Neural cell (in vitro differentiated cells): ENCODE data around the gene REXO1. TPM values are rescaled to one million over a fixed set of nuclear protein-coding genes. Genes with fewer than 3 reads are reported as not detected.

ENCODE experiments used
- H2AFZ ChIP-seq: fragments of 200-600, 300-800 bp; sonication (generic), shearing (Covaris generic); 2 replicates; pipeline ENCODE4 v1.6.0; 2014; ENCODE audit warnings: low read depth, mild to moderate bottlenecking, antibody characterized with exemption, low read length, moderate library complexity
- H3F3A ChIP-seq: fragments of 200-600 bp; shearing (Covaris generic); 2 replicates; pipeline ENCODE4 v1.6.1; 2016; ENCODE audit warnings: mild to moderate bottlenecking, moderate library complexity, mixed read lengths, antibody characterized with exemption, low read length; ENCODE audit not compliant: insufficient read depth, poor library complexity, severe bottlenecking
- H3K27ac ChIP-seq: fragments of 200-600, 300-800 bp; sonication (generic), shearing (Covaris generic); 2 replicates; pipeline ENCODE4 v1.5.1; 2014; ENCODE audit warnings: mild to moderate bottlenecking, low read length, moderate library complexity
- H3K27me3 ChIP-seq: fragments of 300-800, 200-600 bp; sonication (generic), shearing (Covaris generic); 2 replicates; pipeline ENCODE4 v1.6.0; 2014; ENCODE audit warnings: mild to moderate bottlenecking, low read depth, low read length, moderate library complexity; ENCODE audit not compliant: insufficient read depth
- H3K36me3 ChIP-seq: fragments of 300-800, 200-600 bp; sonication (generic), shearing (Covaris generic); 2 replicates; pipeline ENCODE4 v1.5.1; 2014; ENCODE audit warnings: mild to moderate bottlenecking, antibody characterized with exemption, low read length, moderate library complexity; ENCODE audit not compliant: insufficient read depth
- H3K4me2 ChIP-seq: fragments of 300-800, 200-600 bp; sonication (generic), shearing (Covaris generic); 2 replicates; pipeline ENCODE4 v1.6.0; 2014; ENCODE audit warnings: mild to moderate bottlenecking, low read length
- H3K4me3 ChIP-seq: fragments of 300-800, 200-600 bp; sonication (generic), shearing (Covaris generic); 2 replicates; pipeline ENCODE4 v1.5.1; 2014; ENCODE audit warnings: mild to moderate bottlenecking, low read length, moderate library complexity
- H3K79me2 ChIP-seq: fragments of 200-600 bp; shearing (Covaris generic); replicated peaks from 2 replicates; pipeline ENCODE4 v1.6.0; 2014; ENCODE audit warnings: mild to moderate bottlenecking, low read length, moderate library complexity; ENCODE audit not compliant: insufficient read depth
- H3K9ac ChIP-seq: fragments of 300-800, 200-600 bp; sonication (generic), shearing (Covaris generic); 2 replicates; pipeline ENCODE4 v1.6.1; 2016; ENCODE audit warnings: mild to moderate bottlenecking, low read length, mixed read lengths
- H3K9me2 ChIP-seq: fragments of 200-600 bp; shearing (Covaris generic); 2 replicates; pipeline ENCODE4 v1.6.1; 2016; ENCODE audit warnings: mild to moderate bottlenecking, low read length, mixed read lengths; ENCODE audit not compliant: insufficient read depth
- H3K9me3 ChIP-seq: fragments of 200-600, 300-800 bp; sonication (generic), shearing (Covaris generic); 2 replicates; pipeline ENCODE4 v1.6.1; 2016; ENCODE audit warnings: mild to moderate bottlenecking, mixed run types, low read length, moderate library complexity, mixed read lengths
- H4K20me1 ChIP-seq: fragments of 200-600 bp; shearing (Covaris generic); 2 replicates; pipeline ENCODE4 v1.6.1; 2016; ENCODE audit warnings: mild to moderate bottlenecking, mixed run types; ENCODE audit not compliant: insufficient read depth
- CTCF ChIP-seq: fragments of 450-650 bp; IDR thresholded peaks from 2 replicates; pipeline ENCODE4 v1.5.1; 2014; ENCODE audit warnings: antibody characterized with exemption, mild to moderate bottlenecking, moderate library complexity; ENCODE audit not compliant: poor library complexity, severe bottlenecking
- EP300 ChIP-seq: fragments of 450-650 bp; conservative IDR thresholded peaks from 2 replicates; pipeline ENCODE4 v1.6.1; 2014; ENCODE audit warnings: antibody characterized with exemption, mild to moderate bottlenecking, moderate library complexity; ENCODE audit not compliant: poor library complexity, severe bottlenecking
- EZH2 ChIP-seq: fragments of 200-600, 300-800 bp; shearing (Covaris generic), sonication (generic); IDR thresholded peaks from 2 replicates; pipeline ENCODE4 v1.6.1; 2014; ENCODE audit warnings: antibody characterized with exemption, low read length, borderline replicate concordance, mild to moderate bottlenecking; ENCODE audit not compliant: insufficient read depth, poor library complexity, severe bottlenecking
- MXI1 ChIP-seq: fragments of 450-650 bp; conservative IDR thresholded peaks from 2 replicates; pipeline ENCODE4 v1.6.1; 2014; ENCODE audit warnings: antibody characterized with exemption, mild to moderate bottlenecking; ENCODE audit not compliant: poor library complexity, severe bottlenecking
- POLR2AphosphoS5 ChIP-seq: IDR thresholded peaks from 2 replicates; pipeline ENCODE4 v1.6.1; 2012
- RAD21 ChIP-seq: fragments of 450-650 bp; conservative IDR thresholded peaks from 2 replicates; pipeline ENCODE4 v1.6.1; 2014; ENCODE audit warnings: antibody characterized with exemption, mild to moderate bottlenecking, moderate library complexity
- SMC3 ChIP-seq: fragments of 450-650 bp; conservative IDR thresholded peaks from 2 replicates; pipeline ENCODE4 v1.6.1; 2014; ENCODE audit warnings: antibody characterized with exemption, mild to moderate bottlenecking, moderate library complexity; ENCODE audit not compliant: poor library complexity
- TAF1 ChIP-seq: IDR thresholded peaks from 2 replicates; pipeline ENCODE4 v1.6.1; 2012; ENCODE audit warnings: low read depth
- polyA plus RNA-seq: library from polyadenylated mRNA; depleted of rRNA; stranded (reverse); fragments of >200 nt; gene quantifications from 2 replicates; pipeline ENCODE4 v1.2.3, GENCODE V29; 2014
- TF ChIP-seq, protein P1 (sequence below): IDR thresholded peaks from 2 replicates; pipeline ENCODE4 v1.6.1; 2012; ENCODE audit warnings: borderline replicate concordance

Gene REXO1
- polyA plus RNA-seq, 1 donor from 2014 or later: 9.2 TPM

DNA sequence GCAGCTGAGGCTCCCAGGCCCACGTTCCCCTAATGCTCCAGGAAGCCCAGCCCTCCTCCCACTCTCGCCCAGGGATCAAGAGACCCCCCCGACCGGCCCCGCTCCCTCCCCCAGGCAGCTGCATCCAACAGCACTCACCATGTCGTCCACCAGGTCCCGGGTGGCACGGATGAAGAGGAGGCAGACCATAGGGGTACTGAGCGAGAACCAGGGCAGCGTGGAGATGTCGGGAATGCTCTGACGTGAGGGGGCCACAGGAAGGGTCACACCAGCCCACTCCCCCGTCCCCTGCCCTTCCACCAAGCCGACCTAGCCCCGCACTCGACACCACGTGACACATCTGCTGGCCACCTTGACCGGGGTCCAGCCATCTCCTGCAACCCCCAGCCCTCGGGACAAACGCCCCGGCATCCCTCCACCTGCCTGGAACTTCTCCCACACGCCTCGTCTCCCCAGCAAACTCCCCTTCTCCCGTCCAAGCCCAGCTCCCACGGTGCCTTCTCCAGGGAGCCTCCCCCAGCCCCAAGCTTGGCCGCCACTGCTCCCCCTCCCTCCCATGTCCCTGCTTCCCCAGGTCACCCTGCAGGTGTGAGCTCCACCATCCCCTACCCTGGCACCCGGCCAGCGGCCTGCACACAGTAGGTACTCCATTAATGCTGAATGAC, 41.1 kb downstream of the REXO1 start:
- no peak overlapping the region for H3K4me3 ChIP-seq
- no peak overlapping the region for H2AFZ ChIP-seq
- H3K4me2 ChIP-seq: no peak overlapping the region
- no peak for TF ChIP-seq TAF1
- TF ChIP-seq MXI1: no peak
- TF ChIP-seq, protein P1, sequence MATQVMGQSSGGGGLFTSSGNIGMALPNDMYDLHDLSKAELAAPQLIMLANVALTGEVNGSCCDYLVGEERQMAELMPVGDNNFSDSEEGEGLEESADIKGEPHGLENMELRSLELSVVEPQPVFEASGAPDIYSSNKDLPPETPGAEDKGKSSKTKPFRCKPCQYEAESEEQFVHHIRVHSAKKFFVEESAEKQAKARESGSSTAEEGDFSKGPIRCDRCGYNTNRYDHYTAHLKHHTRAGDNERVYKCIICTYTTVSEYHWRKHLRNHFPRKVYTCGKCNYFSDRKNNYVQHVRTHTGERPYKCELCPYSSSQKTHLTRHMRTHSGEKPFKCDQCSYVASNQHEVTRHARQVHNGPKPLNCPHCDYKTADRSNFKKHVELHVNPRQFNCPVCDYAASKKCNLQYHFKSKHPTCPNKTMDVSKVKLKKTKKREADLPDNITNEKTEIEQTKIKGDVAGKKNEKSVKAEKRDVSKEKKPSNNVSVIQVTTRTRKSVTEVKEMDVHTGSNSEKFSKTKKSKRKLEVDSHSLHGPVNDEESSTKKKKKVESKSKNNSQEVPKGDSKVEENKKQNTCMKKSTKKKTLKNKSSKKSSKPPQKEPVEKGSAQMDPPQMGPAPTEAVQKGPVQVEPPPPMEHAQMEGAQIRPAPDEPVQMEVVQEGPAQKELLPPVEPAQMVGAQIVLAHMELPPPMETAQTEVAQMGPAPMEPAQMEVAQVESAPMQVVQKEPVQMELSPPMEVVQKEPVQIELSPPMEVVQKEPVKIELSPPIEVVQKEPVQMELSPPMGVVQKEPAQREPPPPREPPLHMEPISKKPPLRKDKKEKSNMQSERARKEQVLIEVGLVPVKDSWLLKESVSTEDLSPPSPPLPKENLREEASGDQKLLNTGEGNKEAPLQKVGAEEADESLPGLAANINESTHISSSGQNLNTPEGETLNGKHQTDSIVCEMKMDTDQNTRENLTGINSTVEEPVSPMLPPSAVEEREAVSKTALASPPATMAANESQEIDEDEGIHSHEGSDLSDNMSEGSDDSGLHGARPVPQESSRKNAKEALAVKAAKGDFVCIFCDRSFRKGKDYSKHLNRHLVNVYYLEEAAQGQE: no peak
- no peak for TF ChIP-seq SMC3
- no peak for TF ChIP-seq RAD21
- no peak for TF ChIP-seq CTCF
- no peaks in the 10 kb centered on the region for H3K36me3 ChIP-seq
- no peaks in the 10 kb centered on the region for H3K9me3 ChIP-seq
- no peak overlapping the region for H3K9ac ChIP-seq
- no peaks in the 10 kb centered on the region for H4K20me1 ChIP-seq
- no peak overlapping the region for H3K27ac ChIP-seq
- H3K79me2 ChIP-seq: no peaks in the 10 kb centered on the region
- no peaks in the 10 kb centered on the region for H3K27me3 ChIP-seq
- H3F3A ChIP-seq: no peaks in the 10 kb centered on the region
- no peaks in the 10 kb centered on the region for H3K9me2 ChIP-seq

- no peaks in the 10 kb centered on the region for H4K20me1 ChIP-seq
- H3K9me2 ChIP-seq: no peaks in the 10 kb centered on the region
- no peak overlapping the region for H3K27ac ChIP-seq
- H3K4me2 ChIP-seq: no peak overlapping the region
- TF ChIP-seq EP300 (no peak), POLR2AphosphoS5 (no peak), CTCF (no peak), SMC3 (no peak), EZH2 (no peak), MXI1 (no peak), RAD21 (no peak), TAF1 (no peak)
- TF ChIP-seq, protein P1: no peak
- H3K36me3 ChIP-seq: no peaks in the 10 kb centered on the region
- H3F3A ChIP-seq: no peaks in the 10 kb centered on the region
- H3K9ac ChIP-seq: no peak overlapping the region
- H3K9me3 ChIP-seq: no peaks in the 10 kb centered on the region
- H3K79me2 ChIP-seq: no peaks in the 10 kb centered on the region
- no peaks in the 10 kb centered on the region for H3K27me3 ChIP-seq
- no peak overlapping the region for H2AFZ ChIP-seq
- H3K4me3 ChIP-seq: no peak overlapping the region
Measured at GRCh38 chr19:1806184-1807029, 41.9 kb downstream of the REXO1 start.
